ENCODE results near the gene FKBP7. TPM values are rescaled to one million over a fixed set of nuclear protein-coding genes. Genes with fewer than 3 reads are reported as not detected.
"Not testable (repeated sequence)": the region's sequence is repeated elsewhere in the genome, so short reads cannot be mapped to it uniquely, and the experiment has no call there.

FKBP7 gene
- total RNA-seq (10 to 100 TPM in 4 of 9 donors, 1 to 10 TPM in 5; 5.3 to 18.0 (median 8.4) TPM), polyA plus RNA-seq (10 to 100 TPM in 1 of 3 donors, 1 to 10 TPM in 2; 7.4 to 18.0 (median 8.9) TPM)
- long read RNA-seq, donor 1, transcript FKBP7-204 (4 exons, 2,834 nt), result major isoform, 5 of 7 reads
- long read RNA-seq, donor 1, partial matches to known transcripts, result 0 of 7 reads
- long read RNA-seq, donor 1, other reads (novel, unspliced or antisense), result 0 of 7 reads
- long read RNA-seq, donor 2, partial matches to known transcripts, result 0 of 4 reads
- long read RNA-seq, donor 2, other reads (novel, unspliced or antisense), result 0 of 4 reads
- long read RNA-seq, donor 3, partial matches to known transcripts, result 0 of 6 reads
- long read RNA-seq, donor 3, other reads (novel, unspliced or antisense), result 0 of 6 reads
- long read RNA-seq, donor 4, transcript FKBP7-204 (4 exons, 2,834 nt), result major isoform, 6 of 8 reads
- long read RNA-seq, donor 4, partial matches to known transcripts, result 0 of 8 reads
- long read RNA-seq, donor 4, other reads (novel, unspliced or antisense), result 0 of 8 reads
- long read RNA-seq, donor 5, partial matches to known transcripts, result 0 of 10 reads
- long read RNA-seq, donor 5, other reads (novel, unspliced or antisense), result 0 of 10 reads
- long read RNA-seq, donor 6, partial matches to known transcripts, result 0 of 6 reads
- long read RNA-seq, donor 6, other reads (novel, unspliced or antisense), result 0 of 6 reads
- long read RNA-seq, donor 7, partial matches to known transcripts, result 0 of 5 reads
- long read RNA-seq, donor 7, other reads (novel, unspliced or antisense), result 0 of 5 reads
- long read RNA-seq, donor 8, transcript FKBP7-204 (4 exons, 2,834 nt), result major isoform, 6 of 12 reads
- long read RNA-seq, donor 8, partial matches to known transcripts, result 0 of 12 reads
- long read RNA-seq, donor 8, other reads (novel, unspliced or antisense), result 0 of 12 reads
- long read RNA-seq, donor 9, transcript FKBP7-204 (4 exons, 2,834 nt), result major isoform, 9 of 13 reads
- long read RNA-seq, donor 9, partial matches to known transcripts, result 0 of 13 reads
- long read RNA-seq, donor 9, other reads (novel, unspliced or antisense), result 0 of 13 reads
- long read RNA-seq, donor 10, partial matches to known transcripts, result 0 of 5 reads
- long read RNA-seq, donor 10, other reads (novel, unspliced or antisense), result 0 of 5 reads

- DNase-seq, result peak; percentile 84 to 94 (median 89)
- intact Hi-C loops (cut with DNase I), result no loop called here
- H3K4me3 ChIP-seq, result peak within 1 kb of the TSS; percentile 14 to 91 (median 80)
- H3K27ac ChIP-seq, result peak within 1 kb of the TSS; percentile 73 to 99 (median 95)
- no peaks in the 10 kb centered on the region for H3K27me3 ChIP-seq
- H3K36me3 ChIP-seq (replicated peaks in 1 of 2), result no peaks in the 10 kb centered on the region
- peak; percentile 45 to 83 (median 71) for TF ChIP-seq CTCF (IDR thresholded peaks at IDR 0.05)
- peak; percentile 36 to 77 for TF ChIP-seq POLR2A (IDR thresholded peaks at IDR 0.05)
- H3K9me3 ChIP-seq (replicated peaks in 1 of 3), result no peaks in the 10 kb centered on the region
- H3K4me1 ChIP-seq (replicated peaks in 1 of 2), result peaks cover 28 to 46% of the 10 kb centered on the region in 2 donors
- WGBS, 4 donors, result 1% methylated on average over 28 to 56 of the region's 56 CpGs
Measured at GRCh38 chr2:178478439-178479274, at the start of gene FKBP7. FKBP7 (minus strand) TSS chr2:178478600; CDS start chr2:178478499, 101 bp downstream.

- H3K36me3 ChIP-seq (replicated peaks in 1 of 2), result no peaks in the 10 kb centered on the region
- H3K27ac ChIP-seq, result no peak overlapping the region
- H3K27me3 ChIP-seq, result no peaks in the 10 kb centered on the region
- no peaks in the 10 kb centered on the region for H3K9me3 ChIP-seq (replicated peaks in 1 of 3)
- H3K4me1 ChIP-seq (replicated peaks in 1 of 2), result peaks cover 11% of the 10 kb centered on the region in 2 donors
- intact Hi-C loops (cut with DNase I), result no loop called here
- 88 to 99% (median 92%) methylated on average over 2 of the region's 2 CpGs for WGBS, 4 donors
- no peak overlapping the region for H3K4me3 ChIP-seq
- TF ChIP-seq CTCF (IDR thresholded peaks at IDR 0.05) (no peak), POLR2A (IDR thresholded peaks at IDR 0.05) (no peak)
- no peak for DNase-seq
Measured at GRCh38 chr2:178527592-178527991, 49.2 kb upstream of the FKBP7 start.

GRCh38 chr2:178526256-178526655, 47.9 kb upstream of the FKBP7 start:
- no peaks in the 10 kb centered on the region for H3K9me3 ChIP-seq (replicated peaks in 1 of 3)
- H3K27me3 ChIP-seq, result no peaks in the 10 kb centered on the region
- TF ChIP-seq POLR2A (IDR thresholded peaks at IDR 0.05) (no peak), CTCF (IDR thresholded peaks at IDR 0.05) (no peak)
- intact Hi-C loops (cut with DNase I), result no loop called here
- no peak overlapping the region for H3K4me3 ChIP-seq
- DNase-seq, result no peak
- peaks cover 11% of the 10 kb centered on the region in 2 donors for H3K4me1 ChIP-seq (replicated peaks in 1 of 2)
- no peaks in the 10 kb centered on the region for H3K36me3 ChIP-seq (replicated peaks in 1 of 2)
- no peak overlapping the region for H3K27ac ChIP-seq
- 93 to 98% (median 95%) methylated on average over 4 of the region's 4 CpGs for WGBS, 4 donors

GRCh38 chr2:178525460-178525859, 47.1 kb upstream of the FKBP7 start:
- H3K4me3 ChIP-seq; intact Hi-C loops (cut with DNase I); H3K27ac ChIP-seq; H3K9me3 ChIP-seq (replicated peaks in 1 of 3); DNase-seq; H3K36me3 ChIP-seq (replicated peaks in 1 of 2); H3K27me3 ChIP-seq: not testable (repeated sequence)
- H3K4me1 ChIP-seq (replicated peaks in 1 of 2), result peaks cover 11% of the 10 kb centered on the region in 2 donors
- WGBS, 4 donors, result 83 to 87% (median 86%) methylated on average over 1 of the region's 1 CpG

GRCh38 chr2:178525010-178525409, 46.6 kb upstream of the FKBP7 start:
- intact Hi-C loops (cut with DNase I); H3K27ac ChIP-seq; H3K4me3 ChIP-seq; DNase-seq; H3K27me3 ChIP-seq; H3K9me3 ChIP-seq (replicated peaks in 1 of 3); H3K36me3 ChIP-seq (replicated peaks in 1 of 2): not testable (repeated sequence)
- 95 to 99% (median 96%) methylated on average over 3 to 5 of the region's 5 CpGs for WGBS, 4 donors
- H3K4me1 ChIP-seq (replicated peaks in 1 of 2), result peaks cover 11% of the 10 kb centered on the region in 2 donors
